Measurements from ENCODE around the gene RTEL1.
"Not testable (repeated sequence)": the region's sequence is repeated elsewhere in the genome, so short reads cannot be mapped to it uniquely, and the experiment has no call there.

Gene RTEL1

DNA sequence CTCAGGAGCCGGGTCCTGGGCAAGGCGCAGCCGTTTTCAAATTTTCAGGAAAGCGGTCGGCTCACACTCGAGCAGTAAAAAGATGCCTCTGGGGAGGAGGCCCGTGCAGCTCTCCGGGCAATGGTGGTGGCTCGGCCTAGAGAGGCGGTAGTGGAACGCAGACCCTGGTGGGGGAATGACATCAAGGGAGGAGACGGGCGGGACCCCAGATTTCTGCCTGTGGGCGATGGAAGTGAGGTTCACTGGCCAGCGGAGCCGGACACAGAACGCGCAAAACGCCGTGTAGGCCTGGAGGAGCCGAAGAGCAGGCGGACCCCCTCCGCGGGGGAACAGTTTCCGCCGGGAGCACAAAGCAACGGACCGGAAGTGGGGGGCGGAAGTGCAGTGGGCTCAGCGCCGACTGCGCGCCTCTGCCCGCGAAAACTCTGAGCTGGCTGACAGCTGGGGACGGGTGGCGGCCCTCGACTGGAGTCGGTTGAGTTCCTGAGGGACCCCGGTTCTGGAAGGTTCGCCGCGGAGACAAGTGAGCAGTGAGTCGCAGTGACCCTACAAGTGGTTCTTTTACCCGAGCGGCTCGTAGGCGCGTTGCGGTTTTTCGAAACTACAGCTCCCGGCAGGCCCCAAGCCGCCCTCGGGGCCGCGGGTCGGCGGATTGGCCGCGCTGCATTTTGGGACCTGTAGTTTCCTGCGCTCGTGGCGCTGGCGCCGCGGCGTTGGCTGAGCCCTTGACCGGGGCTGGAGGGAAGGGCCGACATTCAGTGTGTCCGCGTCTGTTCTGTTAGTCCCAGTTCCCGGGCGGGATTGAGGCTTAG lies at the start of gene RTEL1:
Gene RTEL1, plus strand, starts transcription at position 376 of the 812 bp plus-strand sequence. CDS start 1,091 bp downstream, outside the sequence.
- TF ChIP-seq, protein P1, sequence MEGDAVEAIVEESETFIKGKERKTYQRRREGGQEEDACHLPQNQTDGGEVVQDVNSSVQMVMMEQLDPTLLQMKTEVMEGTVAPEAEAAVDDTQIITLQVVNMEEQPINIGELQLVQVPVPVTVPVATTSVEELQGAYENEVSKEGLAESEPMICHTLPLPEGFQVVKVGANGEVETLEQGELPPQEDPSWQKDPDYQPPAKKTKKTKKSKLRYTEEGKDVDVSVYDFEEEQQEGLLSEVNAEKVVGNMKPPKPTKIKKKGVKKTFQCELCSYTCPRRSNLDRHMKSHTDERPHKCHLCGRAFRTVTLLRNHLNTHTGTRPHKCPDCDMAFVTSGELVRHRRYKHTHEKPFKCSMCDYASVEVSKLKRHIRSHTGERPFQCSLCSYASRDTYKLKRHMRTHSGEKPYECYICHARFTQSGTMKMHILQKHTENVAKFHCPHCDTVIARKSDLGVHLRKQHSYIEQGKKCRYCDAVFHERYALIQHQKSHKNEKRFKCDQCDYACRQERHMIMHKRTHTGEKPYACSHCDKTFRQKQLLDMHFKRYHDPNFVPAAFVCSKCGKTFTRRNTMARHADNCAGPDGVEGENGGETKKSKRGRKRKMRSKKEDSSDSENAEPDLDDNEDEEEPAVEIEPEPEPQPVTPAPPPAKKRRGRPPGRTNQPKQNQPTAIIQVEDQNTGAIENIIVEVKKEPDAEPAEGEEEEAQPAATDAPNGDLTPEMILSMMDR (IDR thresholded peaks at IDR 0.05; ENCODE audit: control insufficient read depth, insufficient read depth, low read depth, low read length, missing control alignments) = no peak
- peak within 1 kb of the TSS; percentile 87 for H3K4me3 ChIP-seq (ENCODE audit: control insufficient read depth, low read depth, low read length)
- peak; percentile 69 for DNase-seq (ENCODE audit: low read depth)

GRCh38 chr20:63610581-63611435 lies 47.3 kb upstream of the RTEL1 start:
- TF ChIP-seq, protein P1 (IDR thresholded peaks at IDR 0.05; ENCODE audit: control insufficient read depth, insufficient read depth, low read depth, low read length, missing control alignments) = no peak
- no peak overlapping the region for H3K4me3 ChIP-seq (ENCODE audit: control insufficient read depth, low read depth, low read length)
- DNase-seq (ENCODE audit: low read depth) = no peak

DNA sequence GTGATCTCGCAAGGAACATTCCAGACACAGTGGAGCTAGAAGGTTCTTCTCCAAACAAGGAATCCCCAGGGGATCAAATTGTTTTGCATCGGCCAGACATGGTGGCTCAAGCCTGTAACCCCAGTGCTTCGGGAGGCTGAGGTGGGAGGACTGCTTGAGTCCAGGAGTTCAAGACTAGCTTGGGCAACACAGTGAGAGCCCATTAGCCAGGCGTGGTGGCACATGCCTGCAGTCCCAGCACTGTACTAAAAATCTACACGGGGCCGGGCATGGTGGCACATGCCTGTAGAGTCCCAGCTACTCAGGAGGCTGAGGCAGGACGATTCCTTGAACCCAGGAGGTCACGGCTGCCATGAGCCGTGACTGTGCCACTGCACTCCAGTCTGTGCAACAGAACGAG lies 46.5 kb upstream of the RTEL1 start:
- no peak overlapping the region for H3K4me3 ChIP-seq (ENCODE audit: control insufficient read depth, low read depth, low read length)
- TF ChIP-seq, protein P1 (IDR thresholded peaks at IDR 0.05; ENCODE audit: control insufficient read depth, insufficient read depth, low read depth, low read length, missing control alignments) = no peak
- DNase-seq (ENCODE audit: low read depth) = no peak

GRCh38 chr20:63612276-63612931 lies 45.7 kb upstream of the RTEL1 start:
- no peak overlapping the region for H3K4me3 ChIP-seq (ENCODE audit: control insufficient read depth, low read depth, low read length)
- DNase-seq (ENCODE audit: low read depth) = no peak
- TF ChIP-seq, protein P1 (IDR thresholded peaks at IDR 0.05; ENCODE audit: control insufficient read depth, insufficient read depth, low read depth, low read length, missing control alignments) = no peak

DNA sequence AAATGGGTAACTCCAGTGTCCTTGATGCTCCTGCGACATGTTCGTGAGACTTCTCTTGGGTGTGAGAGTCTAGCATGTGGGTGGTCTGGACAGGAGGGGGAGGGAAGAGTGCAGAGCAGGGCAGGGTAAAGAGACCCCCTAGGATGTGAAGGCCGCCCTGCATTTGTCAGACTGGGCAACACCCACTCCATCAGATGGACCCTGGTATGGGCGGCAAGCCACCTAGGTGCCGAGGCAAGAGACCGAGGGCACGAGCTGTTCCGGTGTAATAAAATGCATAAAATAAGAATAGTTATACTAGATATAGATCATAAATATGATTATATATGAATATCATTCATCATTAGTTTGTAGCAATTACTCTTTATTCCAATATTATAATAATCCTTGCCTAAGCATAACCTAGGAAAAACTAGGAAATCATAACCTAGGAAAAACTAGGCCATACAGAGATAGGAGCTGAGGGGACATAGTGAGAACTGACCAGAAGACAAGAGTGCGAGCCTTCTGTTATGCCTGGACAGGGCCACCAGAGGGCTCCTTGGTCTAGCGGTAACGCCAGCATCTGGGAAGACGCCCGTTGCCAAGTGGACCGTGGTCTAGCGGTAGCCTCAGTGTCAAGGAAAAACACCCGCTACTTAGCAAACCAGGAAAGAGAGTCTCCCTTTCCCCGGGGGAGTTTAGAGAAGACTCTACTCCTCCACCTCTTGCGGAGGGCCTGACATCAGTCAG lies 44.1 kb upstream of the RTEL1 start:
- H3K4me3 ChIP-seq (ENCODE audit: control insufficient read depth, low read depth, low read length); DNase-seq (ENCODE audit: low read depth): not testable (repeated sequence)
- TF ChIP-seq, protein P1 (IDR thresholded peaks at IDR 0.05; ENCODE audit: control insufficient read depth, insufficient read depth, low read depth, low read length, missing control alignments) = peak; percentile 31
